ENCODE data around the gene NPC1.
A peak's percentile ranks its signal among the peaks of the same experiment; 100 is the strongest.

Gene NPC1

GRCh38 chr18:23548275-23548674, 38.0 kb downstream of the NPC1 start:
- no peak for DNase-seq (ENCODE audit: low spot score)

- DNase-seq (ENCODE audit: low spot score): no peak
Observed at GRCh38 chr18:23547846-23548245, 38.5 kb downstream of the NPC1 start.

- no peak for DNase-seq (ENCODE audit: low spot score)
Observed at GRCh38 chr18:23547306-23547705, 39.0 kb downstream of the NPC1 start.

- no peak for DNase-seq (ENCODE audit: low spot score)
Observed at GRCh38 chr18:23545247-23545789, 41.0 kb downstream of the NPC1 start.

- DNase-seq (ENCODE audit: low spot score): no peak
Observed at GRCh38 chr18:23542461-23542860, 43.8 kb downstream of the NPC1 start.

- DNase-seq (ENCODE audit: low spot score): no peak
Observed at GRCh38 chr18:23541349-23542093, 44.8 kb downstream of the NPC1 start.

GRCh38 chr18:23540867-23541266, 45.4 kb downstream of the NPC1 start:
- peak; percentile 41 for DNase-seq (ENCODE audit: low spot score)

GRCh38 chr18:23539911-23540525, 46.3 kb downstream of the NPC1 start:
- DNase-seq (ENCODE audit: low spot score): no peak

- DNase-seq (ENCODE audit: low spot score): no peak
Observed at GRCh38 chr18:23539296-23539695, 47.0 kb downstream of the NPC1 start.

- DNase-seq (ENCODE audit: low spot score): no peak
Observed at GRCh38 chr18:23538870-23539269, 47.4 kb downstream of the NPC1 start.

GRCh38 chr18:23538001-23538400, 48.3 kb downstream of the NPC1 start:
- no peak for DNase-seq (ENCODE audit: low spot score)

GRCh38 chr18:23537274-23537673, 49.0 kb downstream of the NPC1 start:
- DNase-seq (ENCODE audit: low spot score): no peak

- DNase-seq (ENCODE audit: low spot score): no peak
Observed at GRCh38 chr18:23536204-23536603, 50.1 kb downstream of the NPC1 start.

GRCh38 chr18:23534276-23534675, 52.0 kb downstream of the NPC1 start:
- DNase-seq (ENCODE audit: low spot score): no peak

GRCh38 chr18:23532848-23533247, 53.5 kb downstream of the NPC1 start:
- DNase-seq (ENCODE audit: low spot score): no peak

GRCh38 chr18:23531912-23532311, 54.4 kb downstream of the NPC1 start:
- DNase-seq (ENCODE audit: low spot score): no peak

- DNase-seq (ENCODE audit: low spot score): no peak
Observed at GRCh38 chr18:23530195-23530594, 56.1 kb downstream of the NPC1 start.

- DNase-seq (ENCODE audit: low spot score): no peak
Observed at GRCh38 chr18:23529604-23530003, 56.7 kb downstream of the NPC1 start.

GRCh38 chr18:23528580-23529472, 57.5 kb downstream of the NPC1 start:
- no peak for DNase-seq (ENCODE audit: low spot score)

- DNase-seq (ENCODE audit: low spot score): no peak
Observed at GRCh38 chr18:23526501-23527063, 59.7 kb downstream of the NPC1 start.

- no peak for DNase-seq (ENCODE audit: low spot score)
Observed at GRCh38 chr18:23524213-23524707, 62.0 kb downstream of the NPC1 start.
